Measurements from ENCODE around the gene C2CD2.

C2CD2 gene

GRCh38 chr21:41890355-41890754, 63.5 kb downstream of the C2CD2 start:
- no peak for DNase-seq (ENCODE audit: low read depth in 2 of 2)

- DNase-seq (ENCODE audit: low read depth in 2 of 2) = no peak
These were observed 65.0 kb downstream of the C2CD2 start for GRCh38 chr21:41888749-41889376.

- no peak for DNase-seq (ENCODE audit: low read depth in 2 of 2)
These were observed 66.2 kb downstream of the C2CD2 start for GRCh38 chr21:41887667-41888066.

GRCh38 chr21:41886328-41886727, 67.5 kb downstream of the C2CD2 start:
- no peak for DNase-seq (ENCODE audit: low read depth in 2 of 2)

- no peak for DNase-seq (ENCODE audit: low read depth in 2 of 2)
These were observed 68.3 kb downstream of the C2CD2 start for GRCh38 chr21:41885341-41886024.

- no peak for DNase-seq (ENCODE audit: low read depth in 2 of 2)
These were observed 69.3 kb downstream of the C2CD2 start for GRCh38 chr21:41884501-41885030.

- DNase-seq (ENCODE audit: low read depth in 2 of 2) = no peak
These were observed 70.2 kb downstream of the C2CD2 start for GRCh38 chr21:41883582-41883981.

DNA sequence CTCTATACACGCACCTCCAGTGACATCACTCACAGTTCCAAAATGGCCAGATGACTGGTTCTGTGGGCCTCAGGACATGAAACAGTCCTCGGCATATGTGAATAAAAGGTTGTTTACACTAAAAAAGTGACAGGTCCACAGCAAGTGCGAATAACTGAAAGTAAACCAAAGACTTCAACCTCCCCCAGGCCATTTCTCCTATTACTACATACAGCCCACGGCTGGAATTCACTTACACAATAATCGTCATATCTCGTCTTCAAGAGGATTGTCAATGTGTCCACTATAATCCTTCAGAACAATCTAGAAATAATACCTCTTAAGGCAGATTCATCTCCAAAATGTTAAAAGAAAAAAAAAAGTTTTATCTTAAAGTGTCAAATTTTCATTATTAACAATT, 72.8 kb downstream of the C2CD2 start:
- no peak for DNase-seq (ENCODE audit: low read depth in 2 of 2)

DNA sequence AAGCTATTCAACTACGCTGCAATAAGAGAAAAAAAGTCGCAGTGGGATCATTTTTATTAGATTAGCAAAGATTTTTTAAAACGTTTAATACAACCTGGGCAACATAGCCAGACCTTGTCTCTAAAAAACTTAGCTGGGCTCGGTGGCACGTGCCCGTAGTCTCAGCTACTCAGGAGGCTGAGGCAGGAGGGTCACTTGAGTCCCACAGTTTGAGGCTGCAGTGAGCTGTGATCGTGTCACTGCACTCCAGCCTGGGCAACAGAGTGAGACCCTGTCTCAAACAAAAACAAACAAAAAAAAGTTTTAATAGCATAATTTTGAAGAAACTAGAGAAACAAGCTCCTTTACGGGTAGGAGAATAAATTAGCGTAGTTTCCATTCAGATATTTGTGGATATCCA, 73.7 kb downstream of the C2CD2 start:
- DNase-seq (ENCODE audit: low read depth in 2 of 2) = no peak

DNA sequence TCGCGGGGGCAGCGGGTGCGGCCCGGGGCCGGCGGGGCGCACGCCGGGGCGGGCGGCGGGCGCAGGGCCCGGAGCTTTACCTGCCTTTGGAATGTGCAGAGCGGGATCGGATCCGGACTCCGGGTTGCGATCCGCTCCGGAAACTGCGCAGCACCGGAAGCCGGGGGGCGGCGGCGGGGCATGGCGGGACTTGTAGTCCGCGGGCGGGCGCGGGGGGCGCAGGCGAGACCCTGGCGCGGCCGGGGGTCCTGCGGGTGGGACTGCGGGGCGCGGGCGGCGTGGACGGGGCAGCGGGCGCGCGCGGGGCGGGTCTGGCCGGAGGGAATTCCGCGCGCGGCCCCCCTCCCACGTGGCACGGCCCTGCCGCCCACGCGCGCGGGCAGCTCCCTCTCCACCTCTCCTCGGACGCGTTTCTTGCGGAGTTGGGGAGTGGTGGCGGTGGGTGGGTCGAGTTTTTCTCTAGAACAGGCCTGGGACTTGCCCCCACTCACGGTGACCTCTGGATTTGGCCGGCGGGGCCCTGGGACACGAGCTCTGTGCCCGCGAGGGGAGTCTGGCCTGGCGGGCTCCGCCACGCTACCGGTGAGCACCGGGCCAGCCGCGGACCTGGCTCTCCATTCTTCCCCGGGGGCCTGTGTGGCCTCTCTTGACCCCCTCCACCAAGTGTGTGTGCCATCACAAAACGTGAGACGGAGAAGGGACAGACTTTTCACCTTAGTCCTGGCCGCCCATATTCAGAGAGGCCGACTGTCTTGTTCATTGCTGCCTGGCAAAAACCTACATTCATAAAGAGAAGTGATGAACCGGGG, 74.4 kb downstream of the C2CD2 start, which contains the start of gene PRDM15:
Gene PRDM15, minus strand, starts transcription at position 155 of the 809 bp plus-strand sequence. CDS start 18,981 bp downstream, outside the sequence.
- DNase-seq (ENCODE audit: low read depth in 2 of 2) = peak; percentile 67 to 71

DNA sequence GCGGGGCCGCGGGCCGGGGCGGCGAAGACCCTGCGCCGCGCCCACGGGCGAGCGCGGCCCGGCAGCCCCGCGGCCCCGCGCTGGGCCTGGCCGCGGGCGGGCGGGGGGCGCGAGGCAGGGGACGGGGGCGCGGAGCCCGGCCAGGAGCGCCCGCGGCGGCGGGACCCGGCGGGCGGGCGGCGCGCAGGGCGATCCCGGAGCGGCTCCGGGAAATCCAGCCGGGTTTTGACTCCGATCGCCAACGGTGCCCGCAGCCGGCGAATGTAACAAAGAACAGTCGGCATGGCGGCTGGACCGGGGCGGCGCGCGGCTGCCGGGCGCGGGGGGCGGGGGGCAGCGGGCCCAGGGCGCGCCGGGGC, 75.0 kb downstream of the C2CD2 start:
- peak; percentile 54 to 68 for DNase-seq (ENCODE audit: low read depth in 2 of 2)

- no peak for DNase-seq (ENCODE audit: low read depth in 2 of 2)
These were observed 75.7 kb downstream of the C2CD2 start for GRCh38 chr21:41877901-41878830.

DNA sequence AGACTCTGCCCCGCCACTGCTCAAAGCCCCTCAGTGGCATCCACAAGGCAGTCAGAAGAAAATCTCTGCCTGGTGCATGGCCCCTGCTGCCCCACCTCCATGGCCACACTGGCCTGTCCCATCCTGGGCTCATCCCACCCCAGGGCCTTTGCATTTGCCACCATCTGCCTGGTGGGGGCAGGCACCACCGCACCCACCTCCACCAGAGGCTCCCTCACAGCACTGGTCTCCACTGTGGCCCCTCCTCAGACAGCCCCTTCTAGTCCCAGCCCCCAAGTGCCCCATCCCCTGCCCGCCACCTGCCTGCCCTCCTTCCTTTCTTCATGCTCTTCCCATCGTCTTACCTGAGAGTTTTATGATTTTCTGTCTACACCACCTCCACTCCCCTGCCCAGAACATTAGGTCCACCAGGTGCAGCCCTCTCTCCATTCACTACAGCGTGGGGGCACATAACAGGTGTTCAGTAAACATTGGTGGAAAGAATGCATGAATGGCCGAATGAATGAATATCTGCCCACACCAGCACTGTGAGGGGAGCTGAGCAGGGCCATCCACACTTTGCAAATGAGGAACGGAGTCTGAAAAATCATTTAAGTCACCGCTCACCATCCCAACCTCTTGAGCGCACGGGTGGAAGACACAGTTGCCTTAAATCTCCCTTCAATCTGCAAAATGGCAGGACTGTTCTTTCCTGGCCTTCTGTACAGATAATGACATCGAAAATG, 76.7 kb downstream of the C2CD2 start:
- DNase-seq (ENCODE audit: low read depth in 2 of 2) = no peak

DNA sequence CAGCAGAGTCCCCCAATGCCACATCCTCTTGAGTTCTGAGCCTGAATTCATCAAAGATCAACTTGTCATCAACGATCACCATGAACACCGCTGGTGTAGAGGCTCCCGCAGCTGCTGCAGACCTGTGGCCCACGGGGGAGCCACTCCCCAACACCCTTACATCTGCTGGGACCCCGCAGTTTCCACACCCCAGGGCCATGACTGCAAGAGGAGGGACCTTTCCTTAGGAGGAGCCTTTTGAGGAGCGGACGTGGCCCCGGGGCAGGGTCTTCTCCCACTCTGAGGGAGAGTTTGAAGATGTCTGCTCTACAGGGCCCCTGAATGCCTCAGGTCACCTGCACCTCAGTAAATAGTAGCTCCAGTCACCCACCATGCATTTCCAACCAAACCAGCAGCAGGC, 77.4 kb downstream of the C2CD2 start:
- no peak for DNase-seq (ENCODE audit: low read depth in 2 of 2)

- DNase-seq (ENCODE audit: low read depth in 2 of 2) = no peak
These were observed 78.7 kb downstream of the C2CD2 start for GRCh38 chr21:41875086-41875485.

- DNase-seq (ENCODE audit: low read depth in 2 of 2) = no peak
These were observed 79.2 kb downstream of the C2CD2 start for GRCh38 chr21:41874611-41875010.

GRCh38 chr21:41873426-41873825, 80.4 kb downstream of the C2CD2 start:
- DNase-seq (ENCODE audit: low read depth in 2 of 2) = no peak

DNA sequence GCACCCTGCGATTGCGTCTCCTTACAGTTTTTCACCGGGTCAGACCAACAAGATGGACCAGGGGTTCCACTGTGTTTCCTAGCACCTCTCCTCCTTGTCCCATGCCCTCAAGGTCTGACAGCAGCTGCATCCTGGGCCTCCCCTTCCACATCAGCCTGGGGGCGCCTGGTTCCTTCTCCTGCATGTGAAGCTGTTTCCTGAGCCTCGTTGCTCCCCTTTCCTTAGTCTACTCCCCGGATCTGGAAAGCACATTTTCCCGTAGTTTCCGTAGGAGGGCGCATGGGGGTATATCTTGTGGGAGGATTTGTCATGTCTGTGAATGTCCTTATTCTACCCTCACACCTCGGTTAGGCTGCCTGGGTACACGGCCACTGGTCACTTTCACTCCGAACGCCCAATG, 80.8 kb downstream of the C2CD2 start:
- no peak for DNase-seq (ENCODE audit: low read depth in 2 of 2)

DNA sequence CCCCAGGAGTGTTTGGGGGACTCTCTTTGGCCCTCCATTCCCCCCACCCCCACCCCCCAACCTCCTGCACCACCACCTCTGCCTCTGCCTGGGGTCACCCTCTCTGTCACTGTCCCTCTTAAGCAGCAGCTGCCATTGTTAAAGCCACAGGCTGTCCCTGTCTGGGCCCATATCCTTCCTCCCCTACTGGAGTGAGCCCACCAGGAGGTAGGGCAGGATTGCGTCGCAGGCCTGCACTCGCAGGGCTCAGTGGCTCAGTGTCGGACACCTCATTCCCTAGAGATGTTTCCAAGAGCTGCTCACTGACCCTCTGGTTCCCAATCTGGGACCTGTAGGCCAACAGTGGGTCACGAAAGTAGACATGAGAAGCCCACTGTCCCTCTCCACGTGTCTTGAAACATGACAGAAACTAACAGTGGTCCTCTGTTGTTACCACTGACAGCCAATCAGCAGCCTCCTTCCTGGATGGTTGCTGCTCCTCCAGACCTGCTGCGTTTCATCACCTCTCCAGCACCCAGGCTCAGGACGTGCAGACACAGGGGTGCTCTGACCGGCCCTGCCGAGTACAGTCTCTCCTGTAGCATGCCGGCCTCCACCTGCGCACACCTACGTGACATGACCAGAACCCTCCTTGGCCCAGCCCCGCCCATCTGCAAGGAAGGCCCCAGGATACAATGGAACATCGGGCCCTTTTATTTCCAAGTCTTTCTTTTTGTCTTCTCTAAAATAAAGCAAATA, 82.4 kb downstream of the C2CD2 start:
- DNase-seq (ENCODE audit: low read depth in 2 of 2) = no peak

DNA sequence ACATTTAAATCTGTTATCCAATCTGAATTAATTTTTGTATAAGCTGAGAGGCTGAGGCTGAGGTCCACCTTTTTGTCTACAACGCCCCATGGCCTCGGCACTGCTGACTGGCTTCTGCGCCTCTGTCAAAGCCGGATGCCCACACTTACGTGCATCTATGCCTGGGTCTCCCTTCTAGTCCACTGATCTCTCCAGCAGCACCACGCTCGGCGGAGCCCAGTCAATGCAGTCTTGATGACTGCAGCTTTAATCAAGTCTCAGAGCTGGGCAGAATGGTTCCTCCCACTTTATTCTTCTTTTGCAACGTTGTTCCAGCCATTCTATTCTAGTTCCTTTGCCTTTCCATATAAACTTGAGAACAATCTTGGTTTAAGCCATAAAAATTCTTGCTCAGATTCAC, 84.0 kb downstream of the C2CD2 start:
- no peak for DNase-seq (ENCODE audit: low read depth in 2 of 2)
